Lower lobe of right lung (tissue), 2 donors: ENCODE measurements around the gene PIGT. TPM values are rescaled to one million over a fixed set of nuclear protein-coding genes. Genes with fewer than 3 reads are reported as not detected.

Experiments
- ATAC-seq, 2 donors: fragments of 200-7000 bp; cut with Tn5 transposase; one replicate each; pipeline ENCODE4 v1.9.1; 2020 to 2022; ENCODE audit warnings: mild to moderate bottlenecking in 2 of 2, moderate library complexity in 2 of 2
- DNase-seq: peaks from one replicate; pipeline ENCODE4 v3.0.0-alpha.2; 2020
- H3K27ac ChIP-seq: fragments of 200-600 bp; one replicate; pipeline ENCODE4 v1.8.0; 2022
- H3K27me3 ChIP-seq: fragments of 200-600 bp; one replicate; pipeline ENCODE4 v1.8.0; 2022; ENCODE audit warnings: low read depth
- H3K36me3 ChIP-seq: fragments of 200-600 bp; one replicate; pipeline ENCODE4 v1.8.0; 2022; ENCODE audit warnings: mild to moderate bottlenecking
- H3K4me1 ChIP-seq: fragments of 200-600 bp; one replicate; pipeline ENCODE4 v1.8.0; 2022
- H3K4me3 ChIP-seq: fragments of 200-600 bp; one replicate; pipeline ENCODE4 v1.8.0; 2022; ENCODE audit warnings: mild to moderate bottlenecking
- H3K9me3 ChIP-seq: fragments of 200-600 bp; one replicate; pipeline ENCODE4 v1.8.0; 2022
- intact Hi-C: fragments of 100-400 bp; cut with DNase I; formaldehyde crosslinking; loops from one replicate; pipeline ENCODE4 v1.11.0; 2022
- total RNA-seq: library from RNA; stranded (reverse); fragmentation: NEBNext Ultra II Directional; extraction: Animal tissue kit (Norgen Biotek cat#: 25700); gene quantifications from one replicate; pipeline ENCODE4 v1.2.1, GENCODE V29; 2021
- TF ChIP-seq, protein P1 (sequence below): fragments of 200-600 bp; IDR thresholded peaks from one replicate; pipeline ENCODE4 v1.8.0; 2022; ENCODE audit warnings: antibody characterized with exemption, mild to moderate bottlenecking
- donor health status: DM: no; HTN: yes; CAD: no; lungs with severe emphysema.

PIGT gene
- total RNA-seq, 1 donor from 2014 or later = 78.7 TPM

DNA sequence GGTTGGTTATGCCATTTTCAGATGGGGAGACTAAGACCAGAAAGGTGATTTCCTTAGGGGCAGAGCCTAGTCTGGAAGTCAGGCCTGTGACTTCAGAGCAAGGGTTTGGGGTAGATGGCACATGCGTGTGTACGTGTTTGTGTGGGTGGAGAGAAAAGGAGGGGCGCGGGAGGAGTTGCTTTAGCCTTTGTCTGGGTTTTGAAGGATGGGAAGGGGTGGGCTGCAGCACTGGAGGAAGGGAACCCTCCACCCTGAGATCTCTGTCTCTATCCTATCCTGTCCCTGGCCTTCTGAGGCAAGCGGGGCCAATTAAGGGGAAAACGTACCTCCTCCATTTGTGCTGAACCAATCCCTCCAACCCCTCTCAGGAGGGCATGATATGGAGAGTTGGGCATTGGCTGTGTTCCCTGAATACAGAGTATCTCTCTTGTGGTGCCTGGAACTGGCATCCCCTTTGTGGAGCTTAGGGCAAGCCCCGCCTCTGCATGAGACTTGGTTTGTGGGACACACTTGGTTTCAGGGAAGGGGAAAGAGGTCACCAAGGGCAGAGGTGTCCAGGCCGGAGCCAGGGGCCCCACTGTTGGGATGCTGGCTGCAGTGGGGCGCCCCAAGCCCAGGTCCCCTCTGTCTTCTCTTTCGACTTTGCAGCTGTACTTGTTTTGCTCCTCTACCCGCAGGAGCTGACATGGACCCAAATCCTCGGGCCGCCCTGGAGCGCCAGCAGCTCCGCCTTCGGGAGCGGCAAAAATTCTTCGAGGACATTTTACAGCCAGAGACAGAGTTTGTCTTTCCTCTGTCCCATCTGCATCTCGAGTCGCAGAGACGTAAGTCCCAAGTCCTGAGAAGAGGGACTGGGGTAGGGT lies 7.9 kb upstream of the PIGT start, which contains the start of gene DBNDD2:
Gene DBNDD2 (plus strand): TSS at position 507 of the 863 bp plus-strand sequence. CDS start 179 bp downstream, at position 686.
- TF ChIP-seq, protein P1, sequence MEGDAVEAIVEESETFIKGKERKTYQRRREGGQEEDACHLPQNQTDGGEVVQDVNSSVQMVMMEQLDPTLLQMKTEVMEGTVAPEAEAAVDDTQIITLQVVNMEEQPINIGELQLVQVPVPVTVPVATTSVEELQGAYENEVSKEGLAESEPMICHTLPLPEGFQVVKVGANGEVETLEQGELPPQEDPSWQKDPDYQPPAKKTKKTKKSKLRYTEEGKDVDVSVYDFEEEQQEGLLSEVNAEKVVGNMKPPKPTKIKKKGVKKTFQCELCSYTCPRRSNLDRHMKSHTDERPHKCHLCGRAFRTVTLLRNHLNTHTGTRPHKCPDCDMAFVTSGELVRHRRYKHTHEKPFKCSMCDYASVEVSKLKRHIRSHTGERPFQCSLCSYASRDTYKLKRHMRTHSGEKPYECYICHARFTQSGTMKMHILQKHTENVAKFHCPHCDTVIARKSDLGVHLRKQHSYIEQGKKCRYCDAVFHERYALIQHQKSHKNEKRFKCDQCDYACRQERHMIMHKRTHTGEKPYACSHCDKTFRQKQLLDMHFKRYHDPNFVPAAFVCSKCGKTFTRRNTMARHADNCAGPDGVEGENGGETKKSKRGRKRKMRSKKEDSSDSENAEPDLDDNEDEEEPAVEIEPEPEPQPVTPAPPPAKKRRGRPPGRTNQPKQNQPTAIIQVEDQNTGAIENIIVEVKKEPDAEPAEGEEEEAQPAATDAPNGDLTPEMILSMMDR = no peak
- no peaks in the 10 kb centered on the region for H3K9me3 ChIP-seq
- peaks cover 29% of the 10 kb centered on the region for H3K4me1 ChIP-seq
- no peak for DNase-seq
- peak within 1 kb of the TSS; percentile 87 for H3K27ac ChIP-seq
- no peak for ATAC-seq
- H3K4me3 ChIP-seq = peak within 1 kb of the TSS; percentile 97
- H3K36me3 ChIP-seq = peaks cover 36% of the 10 kb centered on the region
- H3K27me3 ChIP-seq = no peaks in the 10 kb centered on the region
- intact Hi-C loops = no loop called here

DNA sequence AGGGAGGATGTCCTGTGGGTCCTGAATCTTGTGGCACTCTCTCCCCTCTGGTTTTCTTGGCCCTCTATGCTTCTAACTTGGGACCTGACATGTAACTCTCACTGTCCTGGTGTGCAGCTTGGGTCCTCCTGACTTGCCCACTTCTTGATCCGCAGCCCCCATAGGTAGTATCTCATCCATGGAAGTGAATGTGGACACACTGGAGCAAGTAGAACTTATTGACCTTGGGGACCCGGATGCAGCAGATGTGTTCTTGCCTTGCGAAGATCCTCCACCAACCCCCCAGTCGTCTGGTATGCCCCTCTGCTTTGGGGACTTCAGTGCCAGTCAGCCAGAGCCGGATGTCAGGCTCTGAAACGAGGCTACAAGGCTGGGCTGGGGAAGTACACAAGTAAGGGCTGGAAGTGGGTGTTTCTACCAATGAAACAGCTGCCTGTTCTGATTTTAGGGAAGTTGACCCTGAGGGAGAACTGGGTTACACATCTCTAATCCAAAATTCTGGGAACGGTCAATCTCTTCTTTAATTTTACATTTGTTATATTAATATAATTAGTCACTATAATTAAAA lies 7.2 kb upstream of the PIGT start:
- Histone ChIP-seq H3K27ac (no peak overlapping the region), H3K4me3 (peak overlapping the region; percentile 97), H3K9me3 (no peaks in the 10 kb centered on the region), H3K36me3 (peaks cover 36% of the 10 kb centered on the region), H3K4me1 (peaks cover 29% of the 10 kb centered on the region), H3K27me3 (no peaks in the 10 kb centered on the region)
- ATAC-seq (no peak), DNase-seq (no peak)
- TF ChIP-seq, protein P1 = no peak
- intact Hi-C loops = no loop called here

GRCh38 chr20:45409521-45410272 lies 6.2 kb upstream of the PIGT start:
- peaks cover 36% of the 10 kb centered on the region for H3K36me3 ChIP-seq
- no peak for DNase-seq
- ATAC-seq = no peak
- no peaks in the 10 kb centered on the region for H3K27me3 ChIP-seq
- intact Hi-C loops = no loop called here
- no peak overlapping the region for H3K27ac ChIP-seq
- H3K4me3 ChIP-seq = no peak overlapping the region
- TF ChIP-seq, protein P1 = no peak
- H3K9me3 ChIP-seq = no peaks in the 10 kb centered on the region
- peaks cover 29% of the 10 kb centered on the region for H3K4me1 ChIP-seq

GRCh38 chr20:45410887-45411286 lies 5.1 kb upstream of the PIGT start:
- ATAC-seq (no peak), DNase-seq (no peak)
- no peaks in the 10 kb centered on the region for H3K27me3 ChIP-seq
- H3K4me3 ChIP-seq = no peak overlapping the region
- no peaks in the 10 kb centered on the region for H3K9me3 ChIP-seq
- TF ChIP-seq, protein P1 = no peak
- H3K27ac ChIP-seq = no peak overlapping the region
- peaks cover 36% of the 10 kb centered on the region for H3K36me3 ChIP-seq
- peaks cover 28% of the 10 kb centered on the region for H3K4me1 ChIP-seq
- intact Hi-C loops = no loop called here

- Histone ChIP-seq H3K9me3 (no peaks in the 10 kb centered on the region), H3K4me3 (no peak overlapping the region), H3K27me3 (no peaks in the 10 kb centered on the region), H3K4me1 (peaks cover 35% of the 10 kb centered on the region), H3K27ac (no peak overlapping the region), H3K36me3 (peaks cover 36% of the 10 kb centered on the region)
- DNase-seq = no peak
- TF ChIP-seq, protein P1 = no peak
- no peak for ATAC-seq
- intact Hi-C loops = no loop called here
Observed at GRCh38 chr20:45412653-45413052, 3.3 kb upstream of the PIGT start.
